ENCODE measurements around the gene NDOR1.

Gene NDOR1

DNA sequence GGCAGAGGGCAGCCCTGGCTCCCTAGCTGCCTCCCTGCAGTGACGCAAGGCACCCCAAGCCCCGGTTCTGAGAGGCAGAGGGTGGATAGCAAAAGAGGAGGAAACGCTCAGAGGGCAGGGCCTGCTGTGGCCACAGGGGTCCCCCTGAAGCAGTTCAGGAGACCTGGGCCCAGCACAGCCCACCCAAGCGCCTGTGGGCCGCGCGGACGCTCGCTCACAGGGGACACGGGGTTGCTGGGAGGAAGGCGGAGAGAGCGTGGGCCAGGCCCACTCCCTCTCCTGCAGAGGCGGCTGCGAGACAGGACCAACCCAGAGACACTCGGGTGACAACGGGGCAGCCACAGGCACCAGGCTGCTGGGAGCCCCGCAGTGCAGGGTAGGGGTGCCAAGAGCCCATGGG lies 25.7 kb upstream of the NDOR1 start:
- Histone ChIP-seq H3K36me3 (ENCODE audit: control insufficient read depth, insufficient read depth, low read length) (no peaks in the 10 kb centered on the region), H3K79me2 (no peaks in the 10 kb centered on the region), H3K4me3 (ENCODE audit: low read depth, low read length) (no peak overlapping the region), H3K27me3 (ENCODE audit: control insufficient read depth, insufficient read depth, low read length) (no peaks in the 10 kb centered on the region), H3K9ac (no peak overlapping the region), H3K4me2 (ENCODE audit: low read length) (no peak overlapping the region), H3K27ac (no peak overlapping the region), H3K4me1 (no peaks in the 10 kb centered on the region), H3K9me3 (ENCODE audit: control insufficient read depth, low read length) (no peaks in the 10 kb centered on the region), H2AFZ (no peak overlapping the region)
- TF ChIP-seq, protein P1, sequence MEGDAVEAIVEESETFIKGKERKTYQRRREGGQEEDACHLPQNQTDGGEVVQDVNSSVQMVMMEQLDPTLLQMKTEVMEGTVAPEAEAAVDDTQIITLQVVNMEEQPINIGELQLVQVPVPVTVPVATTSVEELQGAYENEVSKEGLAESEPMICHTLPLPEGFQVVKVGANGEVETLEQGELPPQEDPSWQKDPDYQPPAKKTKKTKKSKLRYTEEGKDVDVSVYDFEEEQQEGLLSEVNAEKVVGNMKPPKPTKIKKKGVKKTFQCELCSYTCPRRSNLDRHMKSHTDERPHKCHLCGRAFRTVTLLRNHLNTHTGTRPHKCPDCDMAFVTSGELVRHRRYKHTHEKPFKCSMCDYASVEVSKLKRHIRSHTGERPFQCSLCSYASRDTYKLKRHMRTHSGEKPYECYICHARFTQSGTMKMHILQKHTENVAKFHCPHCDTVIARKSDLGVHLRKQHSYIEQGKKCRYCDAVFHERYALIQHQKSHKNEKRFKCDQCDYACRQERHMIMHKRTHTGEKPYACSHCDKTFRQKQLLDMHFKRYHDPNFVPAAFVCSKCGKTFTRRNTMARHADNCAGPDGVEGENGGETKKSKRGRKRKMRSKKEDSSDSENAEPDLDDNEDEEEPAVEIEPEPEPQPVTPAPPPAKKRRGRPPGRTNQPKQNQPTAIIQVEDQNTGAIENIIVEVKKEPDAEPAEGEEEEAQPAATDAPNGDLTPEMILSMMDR (IDR thresholded peaks at IDR 0.05), result no peak

- Histone ChIP-seq H3K9me3 (ENCODE audit: control insufficient read depth, low read length) (no peaks in the 10 kb centered on the region), H3K4me1 (no peaks in the 10 kb centered on the region), H3K27me3 (ENCODE audit: control insufficient read depth, insufficient read depth, low read length) (no peaks in the 10 kb centered on the region), H3K4me2 (ENCODE audit: low read length) (no peak overlapping the region), H3K79me2 (no peaks in the 10 kb centered on the region), H3K4me3 (ENCODE audit: low read depth, low read length) (no peak overlapping the region), H3K36me3 (ENCODE audit: control insufficient read depth, insufficient read depth, low read length) (no peaks in the 10 kb centered on the region), H2AFZ (no peak overlapping the region), H3K9ac (no peak overlapping the region), H3K27ac (no peak overlapping the region)
- TF ChIP-seq, protein P1 (IDR thresholded peaks at IDR 0.05), result no peak
Observed at GRCh38 chr9:137180491-137180890, 25.0 kb upstream of the NDOR1 start.

GRCh38 chr9:137181680-137182079 lies 23.8 kb upstream of the NDOR1 start:
- Histone ChIP-seq H2AFZ (no peak overlapping the region), H3K79me2 (no peaks in the 10 kb centered on the region), H3K36me3 (ENCODE audit: control insufficient read depth, insufficient read depth, low read length) (no peaks in the 10 kb centered on the region), H3K9ac (no peak overlapping the region), H3K27ac (no peak overlapping the region), H3K4me1 (no peaks in the 10 kb centered on the region), H3K4me3 (ENCODE audit: low read depth, low read length) (no peak overlapping the region), H3K27me3 (ENCODE audit: control insufficient read depth, insufficient read depth, low read length) (no peaks in the 10 kb centered on the region), H3K4me2 (ENCODE audit: low read length) (no peak overlapping the region), H3K9me3 (ENCODE audit: control insufficient read depth, low read length) (no peaks in the 10 kb centered on the region)
- TF ChIP-seq, protein P1 (IDR thresholded peaks at IDR 0.05), result no peak

GRCh38 chr9:137182836-137183235 lies 22.7 kb upstream of the NDOR1 start:
- Histone ChIP-seq H3K79me2 (peaks cover 4% of the 10 kb centered on the region), H3K4me1 (peaks cover 2% of the 10 kb centered on the region), H3K9ac (no peak overlapping the region), H3K27ac (no peak overlapping the region), H3K9me3 (ENCODE audit: control insufficient read depth, low read length) (no peaks in the 10 kb centered on the region), H3K4me2 (ENCODE audit: low read length) (no peak overlapping the region), H2AFZ (no peak overlapping the region), H3K27me3 (ENCODE audit: control insufficient read depth, insufficient read depth, low read length) (no peaks in the 10 kb centered on the region), H3K36me3 (ENCODE audit: control insufficient read depth, insufficient read depth, low read length) (no peaks in the 10 kb centered on the region), H3K4me3 (ENCODE audit: low read depth, low read length) (no peak overlapping the region)
- TF ChIP-seq, protein P1 (IDR thresholded peaks at IDR 0.05), result no peak

DNA sequence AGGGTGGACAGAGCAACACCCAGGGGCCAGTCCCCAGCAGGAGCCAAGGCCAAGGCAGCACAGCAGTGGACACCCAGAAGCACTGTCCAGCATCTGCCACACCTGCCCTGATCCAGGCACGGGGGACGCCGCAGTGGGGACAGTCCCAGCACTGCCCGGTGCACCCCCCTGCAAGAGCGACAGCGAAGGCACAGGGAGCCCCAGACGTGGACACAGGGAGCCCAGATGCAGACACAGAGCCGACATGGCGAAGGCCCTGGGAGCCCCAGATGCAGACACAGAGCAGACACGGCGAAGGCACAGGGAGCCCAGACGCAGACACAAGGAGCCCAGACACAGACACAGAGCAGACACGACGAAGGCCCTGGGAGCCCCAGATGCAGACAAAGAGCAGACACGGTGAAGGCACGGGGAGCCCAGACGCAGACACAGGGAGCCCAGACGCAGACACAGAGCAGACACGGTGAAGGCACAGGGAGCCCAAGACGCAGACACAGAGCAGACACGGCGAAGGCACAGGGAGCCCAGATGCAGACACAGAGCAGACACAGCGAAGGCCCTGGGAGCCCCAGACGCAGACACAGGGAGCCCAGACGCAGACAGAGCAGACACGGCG lies 21.4 kb upstream of the NDOR1 start:
- H3K4me3 ChIP-seq (ENCODE audit: low read depth, low read length), result no peak overlapping the region
- TF ChIP-seq, protein P1 (IDR thresholded peaks at IDR 0.05), result no peak
- no peaks in the 10 kb centered on the region for H3K27me3 ChIP-seq (ENCODE audit: control insufficient read depth, insufficient read depth, low read length)
- no peak overlapping the region for H3K9ac ChIP-seq
- no peaks in the 10 kb centered on the region for H3K9me3 ChIP-seq (ENCODE audit: control insufficient read depth, low read length)
- H2AFZ ChIP-seq, result no peak overlapping the region
- no peak overlapping the region for H3K4me2 ChIP-seq (ENCODE audit: low read length)
- H3K4me1 ChIP-seq, result peaks cover 2% of the 10 kb centered on the region
- H3K36me3 ChIP-seq (ENCODE audit: control insufficient read depth, insufficient read depth, low read length), result no peaks in the 10 kb centered on the region
- no peak overlapping the region for H3K27ac ChIP-seq
- H3K79me2 ChIP-seq, result peaks cover 4% of the 10 kb centered on the region
